Adrenal gland (tissue), 12 donors: ENCODE results near the gene ATP6V0D1. TPM values are rescaled to one million over a fixed set of nuclear protein-coding genes. Genes with fewer than 3 reads are reported as not detected.

Experiments used
- DNase-seq, 7 donors: peaks; one replicate each; pipeline ENCODE4 v3.0.0-alpha.2; 2019 to 2020
- H3K27ac ChIP-seq, 5 donors: fragments of 200-600 bp; sonication (generic) in 4 of 5; 1 replicate in 3 of 5; 2 replicates in 2 of 5; pipeline versions ENCODE4 v1.5.1 to v1.8.0; 2016 to 2020; ENCODE audit warnings: mild to moderate bottlenecking in 1 of 5
- H3K27me3 ChIP-seq: fragments of 200-600 bp; 2 replicates; pipeline ENCODE4 v1.8.0; 2021
- H3K36me3 ChIP-seq, 2 donors: fragments of 200-600 bp; replicated peaks in 1 of 2; 1 replicate in 1 of 2; 2 replicates in 1 of 2; pipeline versions ENCODE4 v1.5.1 to v1.8.0; 2018 to 2022
- H3K4me1 ChIP-seq, 2 donors: fragments of 200-600 bp; replicated peaks in 1 of 2; 1 replicate in 1 of 2; 2 replicates in 1 of 2; pipeline versions ENCODE4 v1.5.1 to v1.8.0; 2018 to 2021
- H3K4me3 ChIP-seq, 4 donors: fragments of 200-600 bp; sonication (generic) in 3 of 4; one replicate each; pipeline ENCODE4 v1.5.1; 2016 to 2018
- H3K9me3 ChIP-seq, 3 donors: fragments of 200-600 bp; sonication (generic) in 1 of 3; replicated peaks in 1 of 3; 1 replicate in 2 of 3; 2 replicates in 1 of 3; pipeline versions ENCODE4 v1.5.1 to v1.8.0; 2016 to 2021
- POLR2A ChIP-seq, 2 donors: fragments of 450-650 bp; IDR thresholded peaks; one replicate each; pipeline ENCODE4 v1.6.1; 2017; ENCODE audit warnings: antibody characterized with exemption in 2 of 2, mild to moderate bottlenecking in 2 of 2, moderate library complexity in 1 of 2
- whole genome bisulfite sequencing, 4 donors: extraction: QIAGEN DNeasy Blood & Tissue Kit in 2 of 4; methylation state at CpG; one replicate each; pipeline versions ENCODE4 v1.1.5 to v1.1.7; 2013 to 2017; 5-methylcytosine and 5-hydroxymethylcytosine counted together
- intact Hi-C, 2 donors: fragments of 100-400 bp; cut with DNase I; formaldehyde crosslinking; loops; one replicate each; pipeline versions ENCODE4 v1.14.1 to v1.15.0; 2022 to 2023
- polyA plus RNA-seq, 3 donors: library from polyadenylated mRNA; stranded (reverse); fragments of 200-250 nt in 2 of 3; fragments of 350-450 nt in 1 of 3; fragmentation: Illumina TruSeq in 1 of 3; extraction: RNeasy Lipid Tissue Mini Kit (QIAGEN cat#74804) in 1 of 3; gene quantifications; one replicate each; pipeline ENCODE4 v1.2.3, GENCODE V29; 2013 to 2014
- total RNA-seq, 9 donors: library from RNA; depleted of rRNA in 4 of 9; stranded (reverse); fragments of >200 nt in 4 of 9; fragments of 120-200 nt in 1 of 9; fragmentation: NEBNext Ultra II Directional in 1 of 9; extraction: Animal tissue kit (Norgen Biotek cat#: 25700) in 1 of 9; gene quantifications; one replicate each; pipeline versions ENCODE4 v1.1.0 to v1.2.4, GENCODE V29; 2013 to 2023
- TF ChIP-seq, protein P1 (sequence below), 6 experiments: fragments of 450-650 bp in 4 of 6; fragments of 200-600 bp in 2 of 6; sonication (generic) in 1 of 6; IDR thresholded peaks; 1 replicate in 5 of 6; 2 replicates in 1 of 6; pipeline versions ENCODE4 v1.5.1 to v1.8.0; 2016 to 2021; ENCODE audit warnings: antibody characterized with exemption in 6 of 6, mild to moderate bottlenecking in 2 of 6, moderate library complexity in 1 of 6
- donor health status: healthy with polysubstance abuse.
- donor health status: Bipolar disorder and iron deficiency.
- donor health status: DM: yes; HTN: yes; CAD: no.
- donor health status: DM: no; HTN: no; CAD: no.
- donor health status: DM: no; HTN: no; CAD: no.
- donor health status: DM: yes; HTN: yes; CAD: no.

The ATP6V0D1 gene
- total and polyA plus RNA-seq, 12 donors: 24.1 to 244 (median 144) TPM

DNA sequence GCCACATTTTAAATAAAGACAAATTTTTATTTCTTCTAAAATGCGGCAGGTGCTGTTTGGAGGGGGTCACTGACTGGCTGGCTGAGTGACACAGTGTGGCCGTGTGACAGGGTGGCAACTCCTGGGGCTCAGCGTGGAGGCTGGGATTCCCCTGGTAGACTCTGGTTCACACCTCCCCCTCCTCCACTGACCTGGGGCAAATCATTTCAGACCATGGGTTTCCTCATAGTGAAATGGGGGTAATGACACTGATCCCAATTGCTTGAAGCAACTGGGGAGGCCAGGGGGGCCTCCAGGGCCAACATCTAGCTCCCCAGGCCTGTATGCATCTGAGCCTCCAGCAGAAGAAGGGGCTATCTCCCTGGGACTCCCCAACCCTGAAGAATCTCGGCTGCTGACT lies 43.4 kb downstream of the ATP6V0D1 start:
- H3K27ac ChIP-seq: no peak overlapping the region
- peaks cover 0 to 38% of the 10 kb centered on the region in 2 donors for H3K36me3 ChIP-seq
- no peak overlapping the region for H3K4me3 ChIP-seq
- no peak for DNase-seq
- no peaks in the 10 kb centered on the region for H3K27me3 ChIP-seq
- WGBS, 4 donors: 78 to 92% (median 85%) methylated on average over 3 to 4 of the region's 4 CpGs
- intact Hi-C loops: no loop called here
- peaks cover 3 to 11% of the 10 kb centered on the region in 2 donors for H3K4me1 ChIP-seq
- no peaks in the 10 kb centered on the region for H3K9me3 ChIP-seq
- TF ChIP-seq POLR2A (IDR thresholded peaks at IDR 0.05): no peak
- TF ChIP-seq, protein P1, sequence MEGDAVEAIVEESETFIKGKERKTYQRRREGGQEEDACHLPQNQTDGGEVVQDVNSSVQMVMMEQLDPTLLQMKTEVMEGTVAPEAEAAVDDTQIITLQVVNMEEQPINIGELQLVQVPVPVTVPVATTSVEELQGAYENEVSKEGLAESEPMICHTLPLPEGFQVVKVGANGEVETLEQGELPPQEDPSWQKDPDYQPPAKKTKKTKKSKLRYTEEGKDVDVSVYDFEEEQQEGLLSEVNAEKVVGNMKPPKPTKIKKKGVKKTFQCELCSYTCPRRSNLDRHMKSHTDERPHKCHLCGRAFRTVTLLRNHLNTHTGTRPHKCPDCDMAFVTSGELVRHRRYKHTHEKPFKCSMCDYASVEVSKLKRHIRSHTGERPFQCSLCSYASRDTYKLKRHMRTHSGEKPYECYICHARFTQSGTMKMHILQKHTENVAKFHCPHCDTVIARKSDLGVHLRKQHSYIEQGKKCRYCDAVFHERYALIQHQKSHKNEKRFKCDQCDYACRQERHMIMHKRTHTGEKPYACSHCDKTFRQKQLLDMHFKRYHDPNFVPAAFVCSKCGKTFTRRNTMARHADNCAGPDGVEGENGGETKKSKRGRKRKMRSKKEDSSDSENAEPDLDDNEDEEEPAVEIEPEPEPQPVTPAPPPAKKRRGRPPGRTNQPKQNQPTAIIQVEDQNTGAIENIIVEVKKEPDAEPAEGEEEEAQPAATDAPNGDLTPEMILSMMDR (IDR thresholded peaks at IDR 0.05): no peak

DNA sequence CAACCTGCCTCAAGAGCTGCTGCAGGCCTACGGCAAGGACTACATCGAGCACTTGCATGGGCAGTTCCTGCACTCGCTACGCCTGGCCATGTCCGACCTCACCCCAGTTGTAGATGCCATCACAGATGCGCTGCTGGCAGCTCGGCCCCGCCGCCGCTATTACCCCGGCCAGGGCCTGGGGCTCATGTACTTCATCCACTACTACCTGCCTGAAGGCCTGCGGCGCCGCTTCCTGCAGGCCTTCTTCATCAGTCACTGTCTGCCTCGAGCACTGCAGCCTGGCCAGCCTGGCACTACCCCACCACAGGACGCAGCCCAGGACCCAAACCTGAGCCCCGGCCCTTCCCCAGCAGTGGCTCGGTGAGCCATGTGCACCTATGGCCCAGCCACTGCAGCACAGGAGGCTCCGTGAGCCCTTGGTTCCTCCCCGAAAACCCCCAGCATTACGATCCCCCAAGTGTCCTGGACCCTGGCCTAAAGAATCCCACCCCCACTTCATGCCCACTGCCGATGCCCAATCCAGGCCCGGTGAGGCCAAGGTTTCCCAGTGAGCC lies 44.2 kb downstream of the ATP6V0D1 start:
- Histone ChIP-seq H3K27ac (no peak overlapping the region), H3K4me1 (peaks cover 9 to 12% of the 10 kb centered on the region in 2 donors), H3K4me3 (no peak overlapping the region), H3K9me3 (no peaks in the 10 kb centered on the region), H3K27me3 (no peaks in the 10 kb centered on the region), H3K36me3 (peaks cover 0 to 35% of the 10 kb centered on the region in 2 donors)
- TF ChIP-seq, protein P1 (IDR thresholded peaks at IDR 0.05): no peak
- TF ChIP-seq POLR2A (IDR thresholded peaks at IDR 0.05): no peak
- no peak for DNase-seq
- 97% methylated on average over 19 to 23 of the region's 23 CpGs for WGBS, 4 donors
- intact Hi-C loops: no loop called here

GRCh38 chr16:67435758-67436164 lies 45.2 kb downstream of the ATP6V0D1 start:
- no peak overlapping the region for H3K4me3 ChIP-seq
- no peak overlapping the region for H3K27ac ChIP-seq
- peaks cover 12 to 15% of the 10 kb centered on the region in 2 donors for H3K4me1 ChIP-seq
- intact Hi-C loops: no loop called here
- TF ChIP-seq, protein P1 (IDR thresholded peaks at IDR 0.05): no peak
- no peak for TF ChIP-seq POLR2A (IDR thresholded peaks at IDR 0.05)
- DNase-seq: no peak
- WGBS, 4 donors: 88 to 97% (median 93%) methylated on average over 6 to 16 of the region's 16 CpGs
- no peaks in the 10 kb centered on the region for H3K9me3 ChIP-seq
- H3K27me3 ChIP-seq: no peaks in the 10 kb centered on the region
- H3K36me3 ChIP-seq: peaks cover 0 to 31% of the 10 kb centered on the region in 2 donors

- no peaks in the 10 kb centered on the region for H3K9me3 ChIP-seq
- H3K27ac ChIP-seq: no peak overlapping the region
- no peaks in the 10 kb centered on the region for H3K27me3 ChIP-seq
- TF ChIP-seq POLR2A (IDR thresholded peaks at IDR 0.05): no peak
- TF ChIP-seq, protein P1 (IDR thresholded peaks at IDR 0.05): no peak
- peaks cover 12 to 25% of the 10 kb centered on the region in 2 donors for H3K4me1 ChIP-seq
- WGBS, 4 donors: 90 to 96% (median 92%) methylated on average over 2 to 5 of the region's 5 CpGs
- H3K36me3 ChIP-seq: peaks cover 0 to 19% of the 10 kb centered on the region in 2 donors
- no peak for DNase-seq
- no peak overlapping the region for H3K4me3 ChIP-seq
- intact Hi-C loops: no loop called here
These were observed 47.7 kb downstream of the ATP6V0D1 start for GRCh38 chr16:67433131-67433719.
